ENCODE data around the gene TPRA1. TPM values are rescaled to one million over a fixed set of nuclear protein-coding genes. Genes with fewer than 3 reads are reported as not detected.
A peak's percentile ranks its signal among the peaks of the same experiment; 100 is the strongest.

TPRA1 gene
- polyA plus RNA-seq (2011; rRNA removed) (13.5 and 17.5 TPM in 2 replicates), polyA plus RNA-seq (2017; fragmentation: RNase III; extraction: RNeasy Plus Mini Kit Qiagen cat#74134 plus additional on column Dnase treatment) (15.3 to 21.0 TPM (median 19.5 TPM) in 3 replicates), polyA minus RNA-seq (2011; rRNA and poly(A)+ RNA removed) (21.4 TPM in 2 replicates)
- 29.8 and 44.2 TPM in 2 replicates for polyA plus RNA-seq (2012; cell fraction: cytosol; rRNA removed)
- 65.6 and 66.2 TPM in 2 replicates for polyA plus RNA-seq (2012; cell fraction: nucleus; rRNA removed)

DNA sequence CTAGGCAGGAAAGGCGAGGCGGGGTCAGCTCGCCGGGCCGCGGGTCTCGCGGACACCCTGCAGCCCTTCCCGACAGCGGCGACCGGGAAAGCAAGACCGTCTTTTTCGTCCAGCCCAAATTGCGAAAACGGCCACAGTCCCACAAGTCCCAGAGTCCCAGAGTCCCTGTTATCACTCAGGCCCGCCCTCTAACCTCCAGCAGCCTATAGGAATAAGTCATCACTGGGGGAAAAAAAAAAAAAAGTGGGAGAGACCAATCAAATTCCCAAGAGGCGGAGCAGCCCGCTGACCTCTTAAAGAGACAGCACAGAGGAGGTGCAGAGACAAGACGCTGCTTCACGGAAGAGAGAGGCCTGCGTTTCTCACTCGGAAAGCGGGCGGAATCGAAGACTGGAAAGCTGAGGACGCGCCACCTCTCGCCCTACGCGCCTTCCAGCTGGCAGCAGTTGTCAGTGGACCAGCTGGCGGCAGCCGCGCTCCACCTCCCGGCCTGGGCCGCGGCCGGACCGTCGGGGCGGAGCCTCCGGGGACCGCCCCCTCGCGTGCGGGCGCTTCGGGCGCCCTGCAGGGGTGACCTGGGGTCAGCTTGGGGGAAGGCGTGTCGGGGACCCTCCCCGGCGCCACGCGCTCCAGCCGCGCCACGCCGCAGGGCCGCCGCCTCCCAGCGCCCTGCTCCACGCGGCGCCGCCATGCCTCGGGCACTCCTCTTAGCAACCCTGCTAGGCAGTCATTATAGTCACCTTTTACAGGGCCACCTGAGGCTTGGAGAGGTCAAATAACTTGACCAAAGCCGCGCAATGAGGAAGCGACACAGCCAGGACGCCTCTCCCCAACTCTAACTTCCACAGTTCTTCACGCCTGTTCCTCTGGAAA, at the start of gene TPRA1:
TPRA1 (minus strand) TSS at position 141 of the 873 bp plus-strand sequence. CDS start 10,587 bp downstream, outside the sequence.
- peak within 1 kb of the TSS; percentile 90 to 96 for H3K27ac ChIP-seq
- TF ChIP-seq MAZ (IDR thresholded peaks at IDR 0.05; ENCODE audit: borderline replicate concordance, low read depth, low read length) (no peak), BHLHE40 (IDR thresholded peaks at IDR 0.05; ENCODE audit: low read depth, low read length) (peak; percentile 65; the same call in 1 of the 2 replicates), PHF8 (IDR thresholded peaks at IDR 0.05; ENCODE audit: borderline replicate concordance, low read depth) (peak; percentile 30; the same call in 1 of the 2 replicates), NPAS2 (CRISPR knock-in tag; IDR thresholded peaks at IDR 0.05; ENCODE audit: borderline replicate concordance) (no peak), HEYL (CRISPR knock-in tag; IDR thresholded peaks at IDR 0.05) (no peak), ZNF302 (CRISPR knock-in tag; IDR thresholded peaks at IDR 0.05) (no peak), EHF (CRISPR knock-in tag; IDR thresholded peaks at IDR 0.05) (no peak), EHMT2 (IDR thresholded peaks at IDR 0.05; ENCODE audit: low read depth) (no peak), MYC (IDR thresholded peaks at IDR 0.05; ENCODE audit: borderline replicate concordance, low read length) (peak; percentile 89), KDM5A (IDR thresholded peaks at IDR 0.05) (peak; percentile 57; the same call in 1 of the 2 replicates), CEBPB (IDR thresholded peaks at IDR 0.05) (peak; percentile 30 to 56; a peak in 1 of 4 replicates), RAD21 (conservative IDR thresholded peaks at IDR 0.05 in 1 of 2, IDR thresholded peaks at IDR 0.05 in 1 of 2) (peak in 1 of 2 experiments; percentile 55; a peak in 4 of 5 replicates), POLR2A (IDR thresholded peaks at IDR 0.05; ENCODE audit: low read length) (peak; percentile 41), RNF2 (IDR thresholded peaks at IDR 0.05; ENCODE audit: borderline replicate concordance, low read depth) (no peak)
- TF ChIP-seq, protein P1, sequence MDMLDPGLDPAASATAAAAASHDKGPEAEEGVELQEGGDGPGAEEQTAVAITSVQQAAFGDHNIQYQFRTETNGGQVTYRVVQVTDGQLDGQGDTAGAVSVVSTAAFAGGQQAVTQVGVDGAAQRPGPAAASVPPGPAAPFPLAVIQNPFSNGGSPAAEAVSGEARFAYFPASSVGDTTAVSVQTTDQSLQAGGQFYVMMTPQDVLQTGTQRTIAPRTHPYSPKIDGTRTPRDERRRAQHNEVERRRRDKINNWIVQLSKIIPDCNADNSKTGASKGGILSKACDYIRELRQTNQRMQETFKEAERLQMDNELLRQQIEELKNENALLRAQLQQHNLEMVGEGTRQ (IDR thresholded peaks at IDR 0.05) = no peak
- TF ChIP-seq, protein P2, sequence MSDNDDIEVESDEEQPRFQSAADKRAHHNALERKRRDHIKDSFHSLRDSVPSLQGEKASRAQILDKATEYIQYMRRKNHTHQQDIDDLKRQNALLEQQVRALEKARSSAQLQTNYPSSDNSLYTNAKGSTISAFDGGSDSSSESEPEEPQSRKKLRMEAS (IDR thresholded peaks at IDR 0.05) = peak; percentile 52; the same call in 1 of the 2 replicates
- TF ChIP-seq, protein P3, sequence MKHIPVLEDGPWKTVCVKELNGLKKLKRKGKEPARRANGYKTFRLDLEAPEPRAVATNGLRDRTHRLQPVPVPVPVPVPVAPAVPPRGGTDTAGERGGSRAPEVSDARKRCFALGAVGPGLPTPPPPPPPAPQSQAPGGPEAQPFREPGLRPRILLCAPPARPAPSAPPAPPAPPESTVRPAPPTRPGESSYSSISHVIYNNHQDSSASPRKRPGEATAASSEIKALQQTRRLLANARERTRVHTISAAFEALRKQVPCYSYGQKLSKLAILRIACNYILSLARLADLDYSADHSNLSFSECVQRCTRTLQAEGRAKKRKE (CRISPR knock-in tag; IDR thresholded peaks at IDR 0.05; ENCODE audit: low read depth) = peak; percentile 71; the same call in 1 of the 2 replicates
- TF ChIP-seq, protein P4, sequence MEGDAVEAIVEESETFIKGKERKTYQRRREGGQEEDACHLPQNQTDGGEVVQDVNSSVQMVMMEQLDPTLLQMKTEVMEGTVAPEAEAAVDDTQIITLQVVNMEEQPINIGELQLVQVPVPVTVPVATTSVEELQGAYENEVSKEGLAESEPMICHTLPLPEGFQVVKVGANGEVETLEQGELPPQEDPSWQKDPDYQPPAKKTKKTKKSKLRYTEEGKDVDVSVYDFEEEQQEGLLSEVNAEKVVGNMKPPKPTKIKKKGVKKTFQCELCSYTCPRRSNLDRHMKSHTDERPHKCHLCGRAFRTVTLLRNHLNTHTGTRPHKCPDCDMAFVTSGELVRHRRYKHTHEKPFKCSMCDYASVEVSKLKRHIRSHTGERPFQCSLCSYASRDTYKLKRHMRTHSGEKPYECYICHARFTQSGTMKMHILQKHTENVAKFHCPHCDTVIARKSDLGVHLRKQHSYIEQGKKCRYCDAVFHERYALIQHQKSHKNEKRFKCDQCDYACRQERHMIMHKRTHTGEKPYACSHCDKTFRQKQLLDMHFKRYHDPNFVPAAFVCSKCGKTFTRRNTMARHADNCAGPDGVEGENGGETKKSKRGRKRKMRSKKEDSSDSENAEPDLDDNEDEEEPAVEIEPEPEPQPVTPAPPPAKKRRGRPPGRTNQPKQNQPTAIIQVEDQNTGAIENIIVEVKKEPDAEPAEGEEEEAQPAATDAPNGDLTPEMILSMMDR (IDR thresholded peaks at IDR 0.05) = 0 out of 3 replicates have a peak, but pooled peaks have one; percentile 21
- TF ChIP-seq, protein P5, sequence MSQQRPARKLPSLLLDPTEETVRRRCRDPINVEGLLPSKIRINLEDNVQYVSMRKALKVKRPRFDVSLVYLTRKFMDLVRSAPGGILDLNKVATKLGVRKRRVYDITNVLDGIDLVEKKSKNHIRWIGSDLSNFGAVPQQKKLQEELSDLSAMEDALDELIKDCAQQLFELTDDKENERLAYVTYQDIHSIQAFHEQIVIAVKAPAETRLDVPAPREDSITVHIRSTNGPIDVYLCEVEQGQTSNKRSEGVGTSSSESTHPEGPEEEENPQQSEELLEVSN (IDR thresholded peaks at IDR 0.05; ENCODE audit: borderline replicate concordance, low read depth) = no peak; the same call in 1 of the 2 replicates
- H3K4me3 ChIP-seq = peak within 1 kb of the TSS; percentile 92
- CTCF ChIA-PET = interaction anchor here (0.6 to 9.3 kb wide), 7 partner anchors 16 to 1051 kb away, joined by 3 to 64 read pairs (median 3); partner anchors contain the start of gene PLXNA1
- H3K9me3 ChIP-seq = no peaks in the 10 kb centered on the region
- 0% methylated on average over 29 of the region's 72 CpGs for WGBS (ENCODE audit: missing lambda C conversion rate)
- peak; percentile 82 to 92 for ATAC-seq
- peak within 1 kb of the TSS; percentile 94 for H3K4me2 ChIP-seq
- DNase-seq (ENCODE audit: low read depth in 1 of 2, low spot score in 1 of 2) = peak; percentile 91 to 96
- FAIRE-seq = no peak
- peaks cover 20% of the 10 kb centered on the region for H3K4me1 ChIP-seq
- POLR2A ChIA-PET = interaction anchor here (0.6 to 0.7 kb wide), 3 partner anchors 103 to 680 kb away, joined by 3 to 4 read pairs (median 4); no protein-coding TSS in a partner anchor

Measured in A549 (cell line).